GM19099 (cell line): Measurements from ENCODE around the gene R3HCC1L.

ENCODE experiments used
- POLR2A ChIP-seq: IDR thresholded peaks from 3 replicates; pipeline ENCODE4 v1.6.1; 2011; ENCODE audit warnings: low read depth; ENCODE audit not compliant: insufficient read length; ENCODE audit errors: extremely low read depth

The R3HCC1L gene

GRCh38 chr10:98272245-98272644 lies 137.8 kb downstream of the R3HCC1L start:
- no peak for TF ChIP-seq POLR2A

GRCh38 chr10:98272656-98273055 lies 138.2 kb downstream of the R3HCC1L start:
- TF ChIP-seq POLR2A, result no peak

GRCh38 chr10:98273057-98273850 lies 138.8 kb downstream of the R3HCC1L start:
- no peak for TF ChIP-seq POLR2A

GRCh38 chr10:98274562-98274961 lies 140.1 kb downstream of the R3HCC1L start:
- no peak for TF ChIP-seq POLR2A

GRCh38 chr10:98276311-98276710 lies 141.9 kb downstream of the R3HCC1L start:
- no peak for TF ChIP-seq POLR2A

- no peak for TF ChIP-seq POLR2A
These were observed 151.0 kb downstream of the R3HCC1L start for GRCh38 chr10:98285416-98285815.

- TF ChIP-seq POLR2A, result no peak
These were observed 152.0 kb downstream of the R3HCC1L start for GRCh38 chr10:98286419-98286818.

- no peak for TF ChIP-seq POLR2A
These were observed 152.9 kb downstream of the R3HCC1L start for GRCh38 chr10:98287321-98287720.

GRCh38 chr10:98289802-98290209 lies 155.3 kb downstream of the R3HCC1L start:
- no peak for TF ChIP-seq POLR2A

- TF ChIP-seq POLR2A, result no peak
These were observed 158.5 kb downstream of the R3HCC1L start for GRCh38 chr10:98292971-98293370.

- no peak for TF ChIP-seq POLR2A
These were observed 159.3 kb downstream of the R3HCC1L start for GRCh38 chr10:98293550-98294269.

GRCh38 chr10:98294270-98294627 lies 159.8 kb downstream of the R3HCC1L start:
- TF ChIP-seq POLR2A, result no peak
